ENCODE data around the gene CPO.

CPO gene

DNA sequence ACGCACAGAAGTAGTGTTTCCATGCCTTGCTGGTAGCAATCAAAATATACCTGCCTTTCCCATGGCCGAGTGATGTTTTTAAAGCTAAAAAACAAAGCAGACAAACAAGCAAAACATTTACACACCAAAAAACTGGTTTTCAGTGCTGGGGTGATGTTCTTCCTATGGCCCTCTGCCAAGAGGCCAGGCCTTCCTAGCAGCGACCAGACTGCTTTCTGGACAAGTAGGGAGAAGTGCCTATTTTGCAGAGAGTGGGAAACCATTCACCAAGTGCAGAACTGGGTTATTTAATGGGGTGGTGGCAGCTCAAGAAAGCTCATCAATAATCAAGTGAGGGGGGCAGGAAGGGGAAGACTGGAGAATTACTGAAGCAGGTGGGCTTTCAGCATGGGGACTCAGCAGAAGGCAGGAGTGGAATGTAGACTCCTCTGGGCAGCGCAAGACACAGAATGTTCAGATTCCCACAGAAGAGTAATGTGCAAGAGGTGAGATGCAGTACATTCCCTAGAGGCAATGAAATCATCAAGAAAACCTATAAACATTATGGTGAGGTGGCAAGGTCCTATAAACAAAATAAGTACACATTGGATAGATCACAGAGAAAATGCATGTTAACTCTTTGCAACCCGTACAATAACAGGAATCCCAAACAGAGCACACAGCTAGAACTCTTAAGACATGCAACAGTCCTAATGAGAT lies 44.0 kb downstream of the CPO start:
- H3K9ac ChIP-seq (ENCODE audit: low read length) = no peak overlapping the region
- no peaks in the 10 kb centered on the region for H3K36me3 ChIP-seq (ENCODE audit: low read length)
- H3K27ac ChIP-seq (ENCODE audit: low read depth, low read length) = no peak overlapping the region
- no peak overlapping the region for H3K4me2 ChIP-seq (ENCODE audit: low read depth, low read length, poor library complexity, severe bottlenecking)
- H2AFZ ChIP-seq (ENCODE audit: low read depth, low read length, severe bottlenecking) = no peak overlapping the region
- no peaks in the 10 kb centered on the region for H3K79me2 ChIP-seq (ENCODE audit: insufficient read depth, low read length)
- H3K4me3 ChIP-seq (ENCODE audit: insufficient read depth, low read length, poor library complexity, severe bottlenecking) = no peak overlapping the region
- H3K9me3 ChIP-seq (ENCODE audit: insufficient read depth, low read length) = no peaks in the 10 kb centered on the region
- H3F3A ChIP-seq (ENCODE audit: insufficient read depth) = no peaks in the 10 kb centered on the region
- H3K27me3 ChIP-seq (ENCODE audit: low read length) = no peaks in the 10 kb centered on the region
- no peaks in the 10 kb centered on the region for H3K9me2 ChIP-seq (replicated peaks; ENCODE audit: insufficient read depth, low read length)
- no peak for TF ChIP-seq EZH2phosphoT487 (conservative IDR thresholded peaks at IDR 0.05; ENCODE audit: low read length)
- TF ChIP-seq CTCF (IDR thresholded peaks at IDR 0.05; ENCODE audit: insufficient read depth, low read length, poor library complexity, severe bottlenecking) = no peak
- no peaks in the 10 kb centered on the region for H4K20me1 ChIP-seq (ENCODE audit: low read depth, low read length)

- Histone ChIP-seq H3K79me2 (ENCODE audit: insufficient read depth, low read length) (no peaks in the 10 kb centered on the region), H3K27me3 (ENCODE audit: low read length) (no peaks in the 10 kb centered on the region), H3K9me3 (ENCODE audit: insufficient read depth, low read length) (no peaks in the 10 kb centered on the region), H3K4me3 (ENCODE audit: insufficient read depth, low read length, poor library complexity, severe bottlenecking) (no peak overlapping the region), H3K36me3 (ENCODE audit: low read length) (no peaks in the 10 kb centered on the region), H3K27ac (ENCODE audit: low read depth, low read length) (no peak overlapping the region), H3K4me2 (ENCODE audit: low read depth, low read length, poor library complexity, severe bottlenecking) (no peak overlapping the region), H3K9me2 (replicated peaks; ENCODE audit: insufficient read depth, low read length) (no peaks in the 10 kb centered on the region), H4K20me1 (ENCODE audit: low read depth, low read length) (no peaks in the 10 kb centered on the region), H2AFZ (ENCODE audit: low read depth, low read length, severe bottlenecking) (no peak overlapping the region), H3F3A (ENCODE audit: insufficient read depth) (no peaks in the 10 kb centered on the region), H3K9ac (ENCODE audit: low read length) (no peak overlapping the region)
- no peak for TF ChIP-seq CTCF (IDR thresholded peaks at IDR 0.05; ENCODE audit: insufficient read depth, low read length, poor library complexity, severe bottlenecking)
- TF ChIP-seq EZH2phosphoT487 (conservative IDR thresholded peaks at IDR 0.05; ENCODE audit: low read length) = no peak
These were observed 44.9 kb downstream of the CPO start for GRCh38 chr2:206984206-206984605.

DNA sequence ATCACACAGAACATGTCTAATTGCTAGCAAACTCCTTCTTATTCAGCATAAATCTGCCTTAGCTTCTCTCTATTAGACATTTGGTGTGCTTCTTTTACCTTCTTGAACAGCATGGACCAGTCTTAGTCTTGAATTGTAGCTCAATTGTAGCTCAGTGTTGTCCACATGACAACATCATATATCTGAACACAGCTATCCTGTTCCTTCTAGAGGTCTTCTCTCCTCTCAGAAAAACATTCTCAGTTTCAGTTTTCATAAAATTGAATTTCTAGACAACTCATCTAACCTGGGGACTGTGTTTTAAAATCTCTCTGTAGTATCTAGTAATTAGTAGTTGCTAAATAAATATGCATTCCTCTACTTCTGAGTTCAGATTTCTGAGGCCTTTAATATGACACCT lies 47.6 kb downstream of the CPO start:
- no peak overlapping the region for H3K4me3 ChIP-seq (ENCODE audit: insufficient read depth, low read length, poor library complexity, severe bottlenecking)
- H4K20me1 ChIP-seq (ENCODE audit: low read depth, low read length) = no peaks in the 10 kb centered on the region
- H3K9me3 ChIP-seq (ENCODE audit: insufficient read depth, low read length) = no peaks in the 10 kb centered on the region
- H3K27ac ChIP-seq (ENCODE audit: low read depth, low read length) = no peak overlapping the region
- no peaks in the 10 kb centered on the region for H3K79me2 ChIP-seq (ENCODE audit: insufficient read depth, low read length)
- no peak overlapping the region for H3K9ac ChIP-seq (ENCODE audit: low read length)
- no peaks in the 10 kb centered on the region for H3F3A ChIP-seq (ENCODE audit: insufficient read depth)
- no peak for TF ChIP-seq EZH2phosphoT487 (conservative IDR thresholded peaks at IDR 0.05; ENCODE audit: low read length)
- no peak for TF ChIP-seq CTCF (IDR thresholded peaks at IDR 0.05; ENCODE audit: insufficient read depth, low read length, poor library complexity, severe bottlenecking)
- H3K36me3 ChIP-seq (ENCODE audit: low read length) = no peaks in the 10 kb centered on the region
- H3K9me2 ChIP-seq (replicated peaks; ENCODE audit: insufficient read depth, low read length) = no peaks in the 10 kb centered on the region
- H3K4me2 ChIP-seq (ENCODE audit: low read depth, low read length, poor library complexity, severe bottlenecking) = no peak overlapping the region
- no peak overlapping the region for H2AFZ ChIP-seq (ENCODE audit: low read depth, low read length, severe bottlenecking)
- no peaks in the 10 kb centered on the region for H3K27me3 ChIP-seq (ENCODE audit: low read length)
